Osteocyte (in vitro differentiated cells): ENCODE data around the gene GPSM3. TPM values are rescaled to one million over a fixed set of nuclear protein-coding genes. Genes with fewer than 3 reads are reported as not detected.
"Not testable (repeated sequence)": the region's sequence is repeated elsewhere in the genome, so short reads cannot be mapped to it uniquely, and the experiment has no call there.

Experiments
- DNase-seq: peaks from one replicate; pipeline ENCODE4 v3.0.0; 2021; ENCODE audit warnings: mixed read lengths; ENCODE audit not compliant: unreplicated experiment; ENCODE audit errors: extremely low spot score
- H3K27ac Mint-ChIP-seq: one replicate; pipeline ENCODE4 v1.8.0; 2021; ENCODE audit warnings: mild to moderate bottlenecking, mixed read lengths; ENCODE audit not compliant: unreplicated experiment
- H3K27me3 Mint-ChIP-seq: one replicate; pipeline ENCODE4 v1.8.0; 2021; ENCODE audit warnings: mixed read lengths; ENCODE audit not compliant: unreplicated experiment
- H3K36me3 Mint-ChIP-seq: one replicate; pipeline ENCODE4 v1.8.0; 2021; ENCODE audit warnings: mixed read lengths; ENCODE audit not compliant: unreplicated experiment
- H3K4me1 Mint-ChIP-seq: one replicate; pipeline ENCODE4 v1.8.0; 2021; ENCODE audit warnings: mixed read lengths; ENCODE audit not compliant: unreplicated experiment
- H3K4me3 Mint-ChIP-seq: one replicate; pipeline ENCODE4 v1.8.0; 2021; ENCODE audit warnings: mild to moderate bottlenecking, moderate library complexity, mixed read lengths; ENCODE audit not compliant: unreplicated experiment
- H3K9me3 Mint-ChIP-seq: one replicate; pipeline ENCODE4 v1.8.0; 2021; ENCODE audit warnings: mixed read lengths; ENCODE audit not compliant: unreplicated experiment
- total RNA-seq: library from RNA; stranded (reverse); gene quantifications from 2 replicates; pipeline ENCODE4 v1.2.1, GENCODE V29; 2021
- TF ChIP-seq, protein P1 (sequence below): fragments of 200-600 bp; sonication (generic); IDR thresholded peaks from 2 replicates; pipeline ENCODE4 v1.5.0; 2021; ENCODE audit warnings: antibody characterized with exemption, mild to moderate bottlenecking, moderate library complexity

The GPSM3 gene
- total RNA-seq, 1 donor from 2014 or later, result 7.5 TPM

DNA sequence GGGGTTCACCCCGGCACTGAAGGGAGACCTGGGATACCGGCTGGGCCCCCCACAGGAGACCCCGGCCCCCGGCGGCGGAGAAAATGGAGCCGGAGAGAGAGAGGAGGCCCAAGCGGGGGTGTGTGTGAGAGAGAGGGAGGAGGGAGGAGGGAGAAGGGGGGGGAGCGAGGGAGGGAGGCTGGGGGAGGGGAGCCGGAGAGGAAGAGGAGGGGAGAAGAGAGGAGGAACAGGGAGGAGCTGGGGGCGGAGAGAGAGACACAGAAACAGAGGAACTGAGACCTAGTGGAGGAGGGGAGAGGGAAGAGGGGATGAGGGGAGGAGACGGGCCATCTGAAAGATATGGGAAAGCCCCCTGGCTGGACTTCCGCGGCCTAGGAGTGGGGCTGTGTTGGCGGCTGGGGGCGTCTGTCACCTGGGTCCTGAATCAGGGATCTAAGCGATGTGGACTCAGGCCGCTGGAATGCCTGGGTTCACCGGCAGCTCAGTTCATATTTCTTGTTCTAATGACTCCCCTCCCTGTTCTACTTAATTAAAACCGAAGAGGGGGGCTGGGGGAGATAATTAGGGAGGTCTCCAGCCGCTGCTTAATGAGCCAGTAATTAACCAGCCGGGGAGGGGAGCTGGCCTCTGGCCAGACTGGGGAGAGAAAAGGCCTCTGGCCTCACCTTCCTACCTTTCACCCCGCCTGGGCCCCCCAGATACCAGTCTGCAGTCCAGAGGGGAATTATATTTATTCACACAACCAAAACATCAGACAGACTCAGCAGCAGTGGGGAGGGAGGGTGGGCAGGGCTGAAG is 2.2 kb downstream of the GPSM3 start, which contains the start of gene PBX2:
Gene PBX2, minus strand, starts transcription at position 149 of the 798 bp plus-strand sequence. CDS start 287 bp downstream, outside the sequence.
- peaks cover 19% of the 10 kb centered on the region for H3K36me3 Mint-ChIP-seq

DNA sequence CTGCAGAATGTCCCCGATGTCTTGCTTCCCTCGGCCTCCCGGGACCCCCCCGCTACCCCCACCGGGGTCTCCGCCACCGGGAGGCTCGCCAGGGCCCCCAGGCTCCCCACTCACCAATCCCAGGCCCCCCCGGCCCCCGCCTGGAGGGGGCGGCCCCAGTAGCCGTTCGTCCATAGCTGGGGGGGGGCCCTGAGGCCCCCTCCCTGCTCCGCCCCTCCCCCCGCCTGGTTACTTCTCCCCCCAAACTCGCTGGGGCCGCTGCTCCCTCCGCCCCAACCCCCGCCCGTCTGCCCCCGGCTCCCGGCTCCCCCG is 2.7 kb downstream of the GPSM3 start:
- H3K36me3 Mint-ChIP-seq, result peaks cover 19% of the 10 kb centered on the region
- H3K27me3 Mint-ChIP-seq, result no peaks in the 10 kb centered on the region
- peaks cover 58% of the 10 kb centered on the region for H3K4me1 Mint-ChIP-seq
- TF ChIP-seq, protein P1, sequence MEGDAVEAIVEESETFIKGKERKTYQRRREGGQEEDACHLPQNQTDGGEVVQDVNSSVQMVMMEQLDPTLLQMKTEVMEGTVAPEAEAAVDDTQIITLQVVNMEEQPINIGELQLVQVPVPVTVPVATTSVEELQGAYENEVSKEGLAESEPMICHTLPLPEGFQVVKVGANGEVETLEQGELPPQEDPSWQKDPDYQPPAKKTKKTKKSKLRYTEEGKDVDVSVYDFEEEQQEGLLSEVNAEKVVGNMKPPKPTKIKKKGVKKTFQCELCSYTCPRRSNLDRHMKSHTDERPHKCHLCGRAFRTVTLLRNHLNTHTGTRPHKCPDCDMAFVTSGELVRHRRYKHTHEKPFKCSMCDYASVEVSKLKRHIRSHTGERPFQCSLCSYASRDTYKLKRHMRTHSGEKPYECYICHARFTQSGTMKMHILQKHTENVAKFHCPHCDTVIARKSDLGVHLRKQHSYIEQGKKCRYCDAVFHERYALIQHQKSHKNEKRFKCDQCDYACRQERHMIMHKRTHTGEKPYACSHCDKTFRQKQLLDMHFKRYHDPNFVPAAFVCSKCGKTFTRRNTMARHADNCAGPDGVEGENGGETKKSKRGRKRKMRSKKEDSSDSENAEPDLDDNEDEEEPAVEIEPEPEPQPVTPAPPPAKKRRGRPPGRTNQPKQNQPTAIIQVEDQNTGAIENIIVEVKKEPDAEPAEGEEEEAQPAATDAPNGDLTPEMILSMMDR, result no peak
- H3K4me3 Mint-ChIP-seq, result peak overlapping the region; percentile 91
- no peak for DNase-seq
- H3K27ac Mint-ChIP-seq, result peak overlapping the region; percentile 94
- no peaks in the 10 kb centered on the region for H3K9me3 Mint-ChIP-seq

More for the DNA sequence above, 2.2 kb downstream of the GPSM3 start, which contains the start of gene PBX2:
- Mint-ChIP-seq H3K4me3 (peak within 1 kb of the TSS; percentile 91), H3K4me1 (peaks cover 64% of the 10 kb centered on the region), H3K27ac (peak within 1 kb of the TSS; percentile 95), H3K9me3 (no peaks in the 10 kb centered on the region), H3K27me3 (no peaks in the 10 kb centered on the region)
- TF ChIP-seq, protein P1, result no peak
- DNase-seq, result no peak

DNA sequence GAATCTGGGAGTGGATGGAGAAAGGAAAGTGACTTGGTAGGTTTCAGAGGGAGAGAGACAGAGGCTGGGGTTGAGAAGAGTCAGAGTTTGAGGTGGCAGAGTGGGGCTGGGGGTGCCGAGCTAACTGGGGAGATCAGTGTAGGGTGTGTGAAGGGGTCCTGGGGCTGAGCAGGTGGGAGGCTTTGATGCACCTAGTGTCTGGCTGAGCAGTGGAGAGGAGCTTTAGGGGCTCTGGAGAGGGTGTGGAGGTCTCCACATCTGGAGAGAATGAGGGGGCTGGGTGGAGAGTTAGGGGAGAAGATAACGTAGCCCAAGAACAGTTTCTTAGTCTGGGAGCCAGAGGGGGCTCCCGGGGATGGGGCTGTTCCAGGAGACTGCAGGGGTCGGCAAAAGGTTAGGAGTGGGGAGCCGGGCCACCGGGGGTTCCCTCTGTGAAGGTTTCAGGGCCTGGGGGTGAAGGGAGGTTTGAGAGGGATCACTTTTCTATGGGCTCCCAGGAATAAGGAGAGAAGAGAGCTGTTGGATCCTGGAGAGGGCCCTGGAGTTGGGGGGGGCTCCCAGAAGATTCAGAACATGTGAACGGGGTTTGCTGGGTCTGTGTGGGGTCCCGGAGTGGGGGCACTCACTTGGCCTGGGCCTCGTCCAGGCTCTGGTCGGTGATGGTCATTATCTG is 3.2 kb downstream of the GPSM3 start:
- Mint-ChIP-seq H3K9me3 (no peaks in the 10 kb centered on the region), H3K36me3 (peaks cover 19% of the 10 kb centered on the region), H3K4me1 (peaks cover 57% of the 10 kb centered on the region), H3K27ac (peak overlapping the region; percentile 94), H3K27me3 (no peaks in the 10 kb centered on the region), H3K4me3 (peak overlapping the region; percentile 91)
- DNase-seq, result peak; percentile 83
- TF ChIP-seq, protein P1, result no peak

DNA sequence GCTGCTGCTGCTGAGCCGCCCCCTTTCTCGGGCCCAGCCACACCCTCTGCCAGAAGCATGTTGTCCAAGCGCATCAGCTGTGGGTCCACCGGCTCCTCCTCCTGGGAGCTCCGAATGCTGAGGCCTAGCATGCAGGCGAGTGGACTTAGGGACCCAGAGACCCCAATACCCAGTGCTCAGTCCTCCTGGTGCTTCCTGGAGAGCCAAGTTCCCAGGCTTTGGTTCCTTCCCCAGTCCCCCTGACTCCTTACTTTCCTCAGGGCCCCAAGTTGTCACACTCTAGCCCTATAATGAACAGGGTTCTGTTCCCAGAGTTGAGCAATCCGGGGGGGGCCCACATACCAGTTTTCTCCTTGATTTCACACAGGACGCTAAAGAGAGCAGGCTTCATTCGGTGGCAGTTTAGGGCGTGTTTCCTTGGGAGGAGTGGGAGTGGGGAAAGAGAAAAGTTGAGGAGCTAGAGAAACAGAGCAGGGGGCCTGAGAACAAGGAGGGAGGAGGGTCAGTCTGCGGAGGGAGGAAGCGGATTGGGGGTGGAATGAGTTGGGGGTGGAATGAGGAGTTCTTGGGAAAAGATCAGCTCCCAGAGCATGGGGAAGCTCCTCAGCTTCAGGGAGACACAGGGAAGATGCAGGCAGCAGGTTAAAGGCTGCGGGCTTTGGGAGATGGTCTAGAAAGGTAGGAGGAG is 3.9 kb downstream of the GPSM3 start:
- H3K36me3 Mint-ChIP-seq, result peaks cover 19% of the 10 kb centered on the region
- TF ChIP-seq, protein P1, result no peak
- DNase-seq, result no peak
- H3K4me3 Mint-ChIP-seq, result peak overlapping the region; percentile 91
- peaks cover 57% of the 10 kb centered on the region for H3K4me1 Mint-ChIP-seq
- no peaks in the 10 kb centered on the region for H3K27me3 Mint-ChIP-seq
- peak overlapping the region; percentile 94 for H3K27ac Mint-ChIP-seq
- H3K9me3 Mint-ChIP-seq, result no peaks in the 10 kb centered on the region

DNA sequence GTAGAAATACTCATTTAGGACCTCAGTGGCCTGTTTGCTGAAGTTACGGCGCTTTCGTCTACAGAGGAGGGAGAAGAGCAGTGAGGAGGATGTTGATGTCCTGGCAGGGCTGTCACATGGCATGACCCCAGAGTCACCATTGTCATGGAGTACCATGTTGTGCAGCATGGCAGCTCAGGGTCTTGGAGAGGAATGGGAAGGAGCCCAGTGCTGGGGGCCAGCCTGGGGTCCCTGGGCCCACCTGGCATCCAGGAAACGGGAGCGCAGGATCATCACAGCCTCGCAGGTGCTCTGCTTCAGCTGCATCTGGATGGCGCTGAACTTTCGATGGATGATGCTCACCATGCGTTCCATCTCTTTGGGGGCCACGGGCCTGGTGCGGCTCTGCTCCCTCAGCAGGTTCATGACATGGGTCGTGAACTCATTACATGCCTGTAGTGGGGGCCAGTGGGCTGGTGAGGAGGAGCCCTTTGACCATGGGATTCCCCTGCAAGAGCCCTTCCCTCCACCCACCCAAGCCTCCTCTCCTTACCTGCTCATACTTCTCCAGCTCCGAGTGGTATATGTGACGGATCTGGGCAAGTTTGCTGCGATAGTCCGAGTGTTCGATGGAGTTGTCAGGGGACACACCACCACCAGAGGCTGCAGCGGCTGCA is 4.6 kb downstream of the GPSM3 start:
- not testable (repeated sequence) for DNase-seq, H3K9me3 Mint-ChIP-seq, H3K27me3 Mint-ChIP-seq
- Mint-ChIP-seq H3K36me3 (peaks cover 19% of the 10 kb centered on the region), H3K4me1 (peaks cover 54% of the 10 kb centered on the region), H3K4me3 (peak overlapping the region; percentile 91), H3K27ac (peak overlapping the region; percentile 94)
